Ascending aorta (tissue), 2 donors: ENCODE results near the gene KIAA1549. TPM values are rescaled to one million over a fixed set of nuclear protein-coding genes. Genes with fewer than 3 reads are reported as not detected.

ENCODE experiments used
- DNase-seq, 2 donors: peaks; one replicate each; pipeline ENCODE4 v3.0.0-alpha.2; 2019; ENCODE audit warnings: low spot score in 2 of 2
- H3K27ac ChIP-seq, 2 donors: fragments of 200-600 bp; sonication (generic); one replicate each; pipeline ENCODE4 v1.5.1; 2016 to 2017; ENCODE audit warnings: mild to moderate bottlenecking in 1 of 2
- H3K27me3 ChIP-seq: fragments of 200-600 bp; sonication (generic); one replicate; pipeline ENCODE4 v1.5.1; 2017
- H3K36me3 ChIP-seq, 2 donors: fragments of 200-600 bp; sonication (generic); one replicate each; pipeline ENCODE4 v1.5.1; 2016
- H3K4me1 ChIP-seq, 2 donors: fragments of 200-600 bp; sonication (generic); one replicate each; pipeline ENCODE4 v1.5.1; 2016 to 2017; ENCODE audit warnings: mild to moderate bottlenecking in 1 of 2
- H3K4me3 ChIP-seq, 2 donors: fragments of 200-600 bp; sonication (generic); one replicate each; pipeline ENCODE4 v1.5.1; 2016 to 2017; ENCODE audit warnings: mild to moderate bottlenecking in 1 of 2
- H3K9me3 ChIP-seq, 2 donors: fragments of 200-600 bp; sonication (generic); one replicate each; pipeline ENCODE4 v1.5.1; 2016
- intact Hi-C: fragments of 100-400 bp; cut with DNase I; formaldehyde crosslinking; loops from one replicate; pipeline ENCODE4 v1.15.1; 2023
- total RNA-seq: library from RNA; depleted of rRNA; stranded (reverse); fragments of >200 nt; gene quantifications from one replicate; pipeline ENCODE4 v1.1.0, GENCODE V29; 2016
- TF ChIP-seq, protein P1 (sequence below), 3 experiments: fragments of 200-600 bp in 2 of 3; fragments of 450-650 bp in 1 of 3; sonication (generic) in 2 of 3; IDR thresholded peaks; one replicate each; pipeline ENCODE4 v1.5.1; 2016 to 2019; ENCODE audit warnings: antibody characterized with exemption in 3 of 3, mild to moderate bottlenecking in 1 of 3, moderate library complexity in 1 of 3

KIAA1549 gene
- total RNA-seq, 1 donor from 2014 or later, result 0.11 TPM

DNA sequence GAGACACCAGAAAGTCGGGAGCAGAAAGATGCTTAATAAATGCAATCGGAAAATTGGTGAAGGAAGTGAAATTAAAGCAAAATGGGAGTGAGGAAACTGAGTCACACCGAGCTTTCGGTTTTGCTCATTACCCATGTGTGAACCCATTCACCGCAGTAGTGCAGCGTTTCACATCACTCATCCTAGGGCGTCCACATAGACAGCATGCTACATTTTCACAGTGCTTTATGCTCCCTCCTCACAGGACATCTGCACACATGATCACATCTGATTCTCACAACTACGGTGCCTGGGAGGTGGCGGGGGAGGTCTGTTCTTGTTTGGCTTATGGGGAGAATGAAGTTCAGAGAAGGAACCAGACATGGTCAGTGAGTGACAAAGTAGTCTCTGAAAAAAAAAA lies 146.6 kb downstream of the KIAA1549 start:
- no peak for DNase-seq
- Histone ChIP-seq H3K27ac (no peak overlapping the region), H3K27me3 (no peaks in the 10 kb centered on the region), H3K9me3 (no peaks in the 10 kb centered on the region), H3K36me3 (no peaks in the 10 kb centered on the region), H3K4me3 (no peak overlapping the region), H3K4me1 (no peaks in the 10 kb centered on the region)
- TF ChIP-seq, protein P1, sequence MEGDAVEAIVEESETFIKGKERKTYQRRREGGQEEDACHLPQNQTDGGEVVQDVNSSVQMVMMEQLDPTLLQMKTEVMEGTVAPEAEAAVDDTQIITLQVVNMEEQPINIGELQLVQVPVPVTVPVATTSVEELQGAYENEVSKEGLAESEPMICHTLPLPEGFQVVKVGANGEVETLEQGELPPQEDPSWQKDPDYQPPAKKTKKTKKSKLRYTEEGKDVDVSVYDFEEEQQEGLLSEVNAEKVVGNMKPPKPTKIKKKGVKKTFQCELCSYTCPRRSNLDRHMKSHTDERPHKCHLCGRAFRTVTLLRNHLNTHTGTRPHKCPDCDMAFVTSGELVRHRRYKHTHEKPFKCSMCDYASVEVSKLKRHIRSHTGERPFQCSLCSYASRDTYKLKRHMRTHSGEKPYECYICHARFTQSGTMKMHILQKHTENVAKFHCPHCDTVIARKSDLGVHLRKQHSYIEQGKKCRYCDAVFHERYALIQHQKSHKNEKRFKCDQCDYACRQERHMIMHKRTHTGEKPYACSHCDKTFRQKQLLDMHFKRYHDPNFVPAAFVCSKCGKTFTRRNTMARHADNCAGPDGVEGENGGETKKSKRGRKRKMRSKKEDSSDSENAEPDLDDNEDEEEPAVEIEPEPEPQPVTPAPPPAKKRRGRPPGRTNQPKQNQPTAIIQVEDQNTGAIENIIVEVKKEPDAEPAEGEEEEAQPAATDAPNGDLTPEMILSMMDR (IDR thresholded peaks at IDR 0.05), result no peak
- intact Hi-C loops, result no loop called here

- H3K9me3 ChIP-seq, result no peaks in the 10 kb centered on the region
- no peaks in the 10 kb centered on the region for H3K4me1 ChIP-seq
- H3K36me3 ChIP-seq, result no peaks in the 10 kb centered on the region
- TF ChIP-seq, protein P1 (IDR thresholded peaks at IDR 0.05), result no peak
- H3K4me3 ChIP-seq, result no peak overlapping the region
- H3K27ac ChIP-seq, result no peak overlapping the region
- no peak for DNase-seq
- H3K27me3 ChIP-seq, result no peaks in the 10 kb centered on the region
- intact Hi-C loops, result no loop called here
These were observed 147.6 kb downstream of the KIAA1549 start for GRCh38 chr7:138833596-138833995.

- Histone ChIP-seq H3K9me3 (no peaks in the 10 kb centered on the region), H3K27ac (no peak overlapping the region), H3K27me3 (no peaks in the 10 kb centered on the region), H3K36me3 (no peaks in the 10 kb centered on the region), H3K4me3 (no peak overlapping the region), H3K4me1 (no peaks in the 10 kb centered on the region)
- intact Hi-C loops, result no loop called here
- no peak for DNase-seq
- TF ChIP-seq, protein P1 (IDR thresholded peaks at IDR 0.05), result no peak
These were observed 148.2 kb downstream of the KIAA1549 start for GRCh38 chr7:138832966-138833365.

- H3K27ac ChIP-seq, result no peak overlapping the region
- intact Hi-C loops, result no loop called here
- no peaks in the 10 kb centered on the region for H3K36me3 ChIP-seq
- H3K4me1 ChIP-seq, result no peaks in the 10 kb centered on the region
- no peak for DNase-seq
- H3K4me3 ChIP-seq, result no peak overlapping the region
- no peaks in the 10 kb centered on the region for H3K27me3 ChIP-seq
- TF ChIP-seq, protein P1 (IDR thresholded peaks at IDR 0.05), result no peak
- no peaks in the 10 kb centered on the region for H3K9me3 ChIP-seq
These were observed 151.9 kb downstream of the KIAA1549 start for GRCh38 chr7:138829335-138829734.

- no peak for DNase-seq
- Histone ChIP-seq H3K27me3 (no peaks in the 10 kb centered on the region), H3K4me1 (no peaks in the 10 kb centered on the region), H3K9me3 (no peaks in the 10 kb centered on the region), H3K36me3 (no peaks in the 10 kb centered on the region), H3K27ac (no peak overlapping the region), H3K4me3 (no peak overlapping the region)
- intact Hi-C loops, result no loop called here
- TF ChIP-seq, protein P1 (IDR thresholded peaks at IDR 0.05), result no peak
These were observed 152.9 kb downstream of the KIAA1549 start for GRCh38 chr7:138828302-138828701.

DNA sequence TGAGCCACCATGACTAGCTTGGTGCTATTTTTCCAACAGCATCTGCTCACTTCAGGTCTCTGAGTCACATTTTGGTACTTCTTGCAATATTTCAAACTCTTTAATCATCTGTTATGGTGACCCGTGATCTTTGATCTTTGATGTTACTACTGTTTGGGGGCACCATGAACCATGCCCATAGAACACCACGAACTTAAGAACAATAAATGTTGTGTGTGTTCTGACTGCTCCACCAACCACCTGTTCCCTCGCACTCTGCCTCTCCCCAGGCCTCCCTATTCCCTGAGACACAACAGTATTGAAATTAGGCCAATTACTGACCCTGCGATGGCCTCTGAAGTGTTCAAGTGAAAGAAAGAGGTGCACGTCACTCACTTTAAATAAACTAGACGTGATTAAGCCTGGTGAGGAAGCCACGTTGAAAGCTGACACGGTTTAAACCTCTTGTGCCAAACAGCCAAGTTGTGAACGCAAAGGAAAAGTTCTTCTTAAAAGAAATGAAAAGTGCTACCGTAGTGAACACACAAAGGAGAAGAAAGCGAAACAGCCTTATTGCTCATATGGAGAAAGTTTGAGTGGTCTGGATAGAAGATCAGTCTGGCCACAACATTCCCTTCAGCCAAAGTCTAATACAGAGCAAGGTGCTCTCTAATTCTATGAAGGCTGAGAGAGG lies 156.0 kb downstream of the KIAA1549 start:
- intact Hi-C loops, result no loop called here
- H3K4me1 ChIP-seq, result no peaks in the 10 kb centered on the region
- no peaks in the 10 kb centered on the region for H3K27me3 ChIP-seq

More for the DNA sequence above, 156.0 kb downstream of the KIAA1549 start:
- TF ChIP-seq, protein P1 (IDR thresholded peaks at IDR 0.05), result no peak
- H3K27ac ChIP-seq, result no peak overlapping the region
- no peak for DNase-seq
- no peaks in the 10 kb centered on the region for H3K9me3 ChIP-seq
- H3K36me3 ChIP-seq, result no peaks in the 10 kb centered on the region
- H3K4me3 ChIP-seq, result no peak overlapping the region
